Choroid plexus epithelial cell (primary cell): ENCODE data around the gene DNAJB7.

Experiments used
- DNase-seq: peaks from one replicate; pipeline ENCODE4 v3.0.0-alpha.2; 2010; ENCODE audit warnings: low read depth
- H3K4me3 ChIP-seq: 2 replicates; pipeline ENCODE4 v1.5.1; 2011; ENCODE audit warnings: low read depth, mild to moderate bottlenecking, control low read depth, low read length, moderate library complexity
- CTCF ChIP-seq: conservative IDR thresholded peaks from 2 replicates; pipeline ENCODE4 v1.5.1; 2011; ENCODE audit warnings: low read depth, mild to moderate bottlenecking, control low read depth, inconsistent platforms, low read length, moderate library complexity

The DNAJB7 gene

DNA sequence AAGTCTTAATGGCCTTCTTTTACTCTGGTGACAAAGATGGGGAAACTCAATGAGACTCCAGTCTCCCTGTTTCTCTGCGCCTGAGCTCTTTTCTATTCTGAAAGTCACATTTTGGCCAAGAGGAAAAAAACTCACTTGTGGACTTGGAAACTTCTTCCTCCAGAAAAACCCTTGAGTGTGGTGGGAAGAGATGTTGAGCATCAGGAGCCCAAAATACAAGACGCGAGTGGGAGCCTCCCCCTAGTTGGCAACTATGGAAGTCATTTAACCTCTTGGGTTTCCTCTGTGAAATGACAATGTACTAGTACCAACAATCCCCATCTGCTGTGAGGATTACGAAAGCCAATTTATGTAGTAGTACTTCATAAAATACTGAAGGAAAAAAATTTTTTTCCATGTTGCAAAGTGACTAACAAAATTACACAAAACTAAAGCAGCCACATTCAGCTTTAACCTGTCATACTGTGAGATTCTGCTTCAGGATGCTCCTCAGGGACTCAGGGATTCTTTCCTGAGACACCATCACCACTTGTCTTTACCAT is 42.2 kb downstream of the DNAJB7 start:
- peak; percentile 10 for TF ChIP-seq CTCF
- DNase-seq, result peak; percentile 51
- H3K4me3 ChIP-seq, result peak overlapping the region; percentile 96

- H3K4me3 ChIP-seq, result peak within 1 kb of the TSS; percentile 96
- DNase-seq, result peak; percentile 83
- peak; percentile 67 for TF ChIP-seq CTCF
These were observed 42.9 kb downstream of the DNAJB7 start, which contains the start of gene SLC25A17 for GRCh38 chr22:40818747-40819598. SLC25A17 (minus strand) TSS chr22:40819346; CDS start chr22:40819248, 98 bp downstream.

- DNase-seq, result no peak
- TF ChIP-seq CTCF, result no peak
- peak overlapping the region; percentile 96 for H3K4me3 ChIP-seq
These were observed 43.6 kb downstream of the DNAJB7 start for GRCh38 chr22:40818192-40818746.

- DNase-seq, result no peak
- TF ChIP-seq CTCF, result no peak
- no peak overlapping the region for H3K4me3 ChIP-seq
These were observed 44.2 kb downstream of the DNAJB7 start for GRCh38 chr22:40817737-40818136.

GRCh38 chr22:40813912-40814315 is 48.0 kb downstream of the DNAJB7 start:
- TF ChIP-seq CTCF, result no peak
- H3K4me3 ChIP-seq, result no peak overlapping the region
- DNase-seq, result no peak
